GM04504 (cell line): Measurements from ENCODE around the gene OR2T10.
"Not testable (repeated sequence)": the region's sequence is repeated elsewhere in the genome, so short reads cannot be mapped to it uniquely, and the experiment has no call there.

ENCODE experiments used
- DNase-seq: peaks from one replicate; pipeline ENCODE4 v3.0.0-alpha.2; 2012; ENCODE audit warnings: low read depth

Gene OR2T10

GRCh38 chr1:248596615-248597014 lies 885 bp downstream of the OR2T10 start:
- DNase-seq, result no peak

- no peak for DNase-seq
Measured at GRCh38 chr1:248593226-248593625, 4.3 kb downstream of the OR2T10 start.

- DNase-seq, result no peak
Measured at GRCh38 chr1:248592655-248593054, 4.8 kb downstream of the OR2T10 start.

GRCh38 chr1:248590055-248590454 lies 7.4 kb downstream of the OR2T10 start:
- no peak for DNase-seq

GRCh38 chr1:248589334-248589733 lies 8.2 kb downstream of the OR2T10 start:
- DNase-seq, result no peak

GRCh38 chr1:248585266-248585665 lies 12.2 kb downstream of the OR2T10 start:
- DNase-seq, result no peak

- DNase-seq, result no peak
Measured at GRCh38 chr1:248576260-248576980, 21.1 kb downstream of the OR2T10 start.

GRCh38 chr1:248574657-248575056 lies 22.8 kb downstream of the OR2T10 start, which contains the start of gene OR2T34:
Gene OR2T34 (minus strand): TSS chr1:248574757. CDS start chr1:248574757, 0 bp downstream.
- not testable (repeated sequence) for DNase-seq

GRCh38 chr1:248573856-248574255 lies 23.6 kb downstream of the OR2T10 start:
- not testable (repeated sequence) for DNase-seq

GRCh38 chr1:248572049-248572448 lies 25.5 kb downstream of the OR2T10 start:
- DNase-seq, result not testable (repeated sequence)

- DNase-seq, result not testable (repeated sequence)
Measured at GRCh38 chr1:248570811-248571210, 26.7 kb downstream of the OR2T10 start.

- not testable (repeated sequence) for DNase-seq
Measured at GRCh38 chr1:248569049-248569448, 28.5 kb downstream of the OR2T10 start.

- not testable (repeated sequence) for DNase-seq
Measured at GRCh38 chr1:248565530-248566373, 31.7 kb downstream of the OR2T10 start.

- DNase-seq, result not testable (repeated sequence)
Measured at GRCh38 chr1:248562672-248563071, 34.8 kb downstream of the OR2T10 start, which contains the start of gene OR2T29. Gene OR2T29 (minus strand): TSS chr1:248562772. CDS start chr1:248559491, 3,281 bp downstream.

GRCh38 chr1:248551027-248551426 lies 46.5 kb downstream of the OR2T10 start:
- DNase-seq, result not testable (repeated sequence)

GRCh38 chr1:248547383-248547782 lies 50.1 kb downstream of the OR2T10 start:
- DNase-seq, result not testable (repeated sequence)
